Suprapubic skin (tissue), 4 donors: ENCODE data around the gene IL37. TPM values are rescaled to one million over a fixed set of nuclear protein-coding genes. Genes with fewer than 3 reads are reported as not detected.
"Not testable (repeated sequence)": the region's sequence is repeated elsewhere in the genome, so short reads cannot be mapped to it uniquely, and the experiment has no call there.

ENCODE experiments used
- DNase-seq, 2 donors: peaks; one replicate each; pipeline ENCODE4 v3.0.0-alpha.2; 2019; ENCODE audit warnings: low spot score in 2 of 2
- H3K27ac ChIP-seq: fragments of 200-600 bp; sonication (generic); one replicate; pipeline ENCODE4 v1.5.1; 2019
- H3K27me3 ChIP-seq: fragments of 200-600 bp; sonication (generic); one replicate; pipeline ENCODE4 v1.5.1; 2019
- H3K36me3 ChIP-seq: fragments of 200-600 bp; sonication (generic); one replicate; pipeline ENCODE4 v1.5.1; 2019
- H3K4me1 ChIP-seq: fragments of 200-600 bp; sonication (generic); one replicate; pipeline ENCODE4 v1.5.1; 2019
- H3K4me3 ChIP-seq: fragments of 200-600 bp; sonication (generic); one replicate; pipeline ENCODE4 v1.5.1; 2019; ENCODE audit warnings: mild to moderate bottlenecking
- H3K9me3 ChIP-seq: fragments of 200-600 bp; sonication (generic); one replicate; pipeline ENCODE4 v1.5.1; 2019
- CTCF ChIP-seq, 2 donors: fragments of 200-600 bp in 1 of 2; fragments of 450-650 bp in 1 of 2; sonication (generic) in 1 of 2; IDR thresholded peaks; one replicate each; pipeline ENCODE4 v1.5.1; 2016 to 2019; ENCODE audit warnings: antibody characterized with exemption in 2 of 2, mild to moderate bottlenecking in 1 of 2, moderate library complexity in 1 of 2
- EP300 ChIP-seq: sonication (generic); formaldehyde crosslinking; IDR thresholded peaks from one replicate; pipeline ENCODE4 v1.6.1; 2017; ENCODE audit warnings: antibody characterized with exemption
- POLR2A ChIP-seq, 2 donors: fragments of 450-650 bp; IDR thresholded peaks; one replicate each; pipeline ENCODE4 v1.6.1; 2017; ENCODE audit warnings: antibody characterized with exemption in 2 of 2, mild to moderate bottlenecking in 2 of 2, moderate library complexity in 2 of 2
- POLR2AphosphoS5 ChIP-seq, 3 donors: sonication (generic); formaldehyde crosslinking; IDR thresholded peaks; one replicate each; pipeline ENCODE4 v1.6.1; 2017; ENCODE audit warnings: antibody characterized with exemption in 3 of 3
- WGBS: methylation state at CpG from one replicate; pipeline ENCODE4 v1.1.5; 2018; 5-methylcytosine and 5-hydroxymethylcytosine counted together
- total RNA-seq, 4 donors: library from RNA; depleted of rRNA; stranded (reverse); fragments of >200 nt; gene quantifications; one replicate each; pipeline ENCODE4 v1.1.0, GENCODE V29; 2016

The IL37 gene
- total RNA-seq, 4 donors from 2014 or later = 7.2 to 133 (median 124) TPM

- H3K4me3 ChIP-seq = no peak overlapping the region
- no peaks in the 10 kb centered on the region for H3K36me3 ChIP-seq
- H3K27me3 ChIP-seq = no peaks in the 10 kb centered on the region
- no peaks in the 10 kb centered on the region for H3K4me1 ChIP-seq
- H3K27ac ChIP-seq = no peak overlapping the region
- whole genome bisulfite sequencing = 75% methylated on average over 6 of the region's 6 CpGs
- no peaks in the 10 kb centered on the region for H3K9me3 ChIP-seq
- DNase-seq = no peak
- TF ChIP-seq EP300 = no peak
- TF ChIP-seq POLR2AphosphoS5 (IDR thresholded peaks at IDR 0.05) = no peak
- no peak for TF ChIP-seq CTCF (IDR thresholded peaks at IDR 0.05)
- no peak for TF ChIP-seq POLR2A (IDR thresholded peaks at IDR 0.05)
Measured at GRCh38 chr2:112891385-112891831, 19.6 kb upstream of the IL37 start.

GRCh38 chr2:112893752-112894151 lies 17.2 kb upstream of the IL37 start:
- no peaks in the 10 kb centered on the region for H3K36me3 ChIP-seq
- no peak overlapping the region for H3K27ac ChIP-seq
- no peaks in the 10 kb centered on the region for H3K4me1 ChIP-seq
- WGBS = 95% methylated on average over 1 of the region's 2 CpGs
- no peak for TF ChIP-seq CTCF (IDR thresholded peaks at IDR 0.05)
- no peak for TF ChIP-seq POLR2AphosphoS5 (IDR thresholded peaks at IDR 0.05)
- TF ChIP-seq EP300 = no peak
- TF ChIP-seq POLR2A (IDR thresholded peaks at IDR 0.05) = no peak
- no peak overlapping the region for H3K4me3 ChIP-seq
- H3K27me3 ChIP-seq = no peaks in the 10 kb centered on the region
- H3K9me3 ChIP-seq = no peaks in the 10 kb centered on the region
- no peak for DNase-seq

GRCh38 chr2:112896909-112897623 lies 13.9 kb upstream of the IL37 start:
- Histone ChIP-seq H3K4me3 (no peak overlapping the region), H3K27ac (no peak overlapping the region), H3K4me1 (no peaks in the 10 kb centered on the region), H3K9me3 (no peaks in the 10 kb centered on the region), H3K36me3 (no peaks in the 10 kb centered on the region), H3K27me3 (no peaks in the 10 kb centered on the region)
- TF ChIP-seq POLR2A (IDR thresholded peaks at IDR 0.05) = no peak
- TF ChIP-seq CTCF (IDR thresholded peaks at IDR 0.05) = no peak
- no peak for TF ChIP-seq POLR2AphosphoS5 (IDR thresholded peaks at IDR 0.05)
- no peak for TF ChIP-seq EP300
- DNase-seq = no peak
- 83% methylated on average over 8 of the region's 8 CpGs for WGBS

- Histone ChIP-seq H3K36me3 (no peaks in the 10 kb centered on the region), H3K27ac (no peak overlapping the region), H3K4me1 (no peaks in the 10 kb centered on the region), H3K27me3 (no peaks in the 10 kb centered on the region), H3K9me3 (no peaks in the 10 kb centered on the region), H3K4me3 (no peak overlapping the region)
- no peak for TF ChIP-seq EP300
- TF ChIP-seq POLR2A (IDR thresholded peaks at IDR 0.05) = no peak
- TF ChIP-seq CTCF (IDR thresholded peaks at IDR 0.05) = no peak
- no peak for TF ChIP-seq POLR2AphosphoS5 (IDR thresholded peaks at IDR 0.05)
- WGBS = 89% methylated on average over 3 of the region's 3 CpGs
- DNase-seq = no peak
Measured at GRCh38 chr2:112897624-112897978, 13.4 kb upstream of the IL37 start.

GRCh38 chr2:112901431-112902065 lies 9.4 kb upstream of the IL37 start:
- H3K4me1 ChIP-seq, H3K9me3 ChIP-seq, H3K4me3 ChIP-seq, H3K27ac ChIP-seq, H3K27me3 ChIP-seq, DNase-seq, H3K36me3 ChIP-seq: not testable (repeated sequence)
- 88% methylated on average over 3 of the region's 3 CpGs for WGBS
